ENCODE data around the gene BCAR3.
"Not testable (repeated sequence)": the region's sequence is repeated elsewhere in the genome, so short reads cannot be mapped to it uniquely, and the experiment has no call there.

The BCAR3 gene

DNA sequence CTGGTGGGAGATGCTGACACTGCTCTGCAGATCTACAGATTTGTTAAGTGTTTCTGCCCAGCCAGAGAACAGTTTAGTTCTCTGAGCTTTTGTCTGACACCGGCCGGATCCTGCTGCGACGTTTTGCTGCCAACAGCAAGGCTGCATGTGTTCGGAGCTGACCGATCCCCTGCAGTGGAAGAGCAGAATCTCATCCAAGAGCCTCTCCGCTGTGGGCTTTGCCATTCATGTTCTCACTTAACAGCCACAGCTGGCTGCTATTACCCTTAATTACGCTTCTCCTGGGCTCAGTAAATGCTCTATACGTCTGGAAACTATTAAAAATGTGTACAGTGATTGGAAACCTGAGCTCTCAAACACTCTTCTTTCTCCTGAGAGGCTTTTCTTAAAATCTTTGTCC, 105.3 kb downstream of the BCAR3 start:
- no peak for DNase-seq
- in situ Hi-C loops (cut with HindIII; ENCODE audit: low pct_ligation_motif_present, low pct_unique_long_range_greater_than_20kb, low sequenced_read_pairs), result no loop called here

DNA sequence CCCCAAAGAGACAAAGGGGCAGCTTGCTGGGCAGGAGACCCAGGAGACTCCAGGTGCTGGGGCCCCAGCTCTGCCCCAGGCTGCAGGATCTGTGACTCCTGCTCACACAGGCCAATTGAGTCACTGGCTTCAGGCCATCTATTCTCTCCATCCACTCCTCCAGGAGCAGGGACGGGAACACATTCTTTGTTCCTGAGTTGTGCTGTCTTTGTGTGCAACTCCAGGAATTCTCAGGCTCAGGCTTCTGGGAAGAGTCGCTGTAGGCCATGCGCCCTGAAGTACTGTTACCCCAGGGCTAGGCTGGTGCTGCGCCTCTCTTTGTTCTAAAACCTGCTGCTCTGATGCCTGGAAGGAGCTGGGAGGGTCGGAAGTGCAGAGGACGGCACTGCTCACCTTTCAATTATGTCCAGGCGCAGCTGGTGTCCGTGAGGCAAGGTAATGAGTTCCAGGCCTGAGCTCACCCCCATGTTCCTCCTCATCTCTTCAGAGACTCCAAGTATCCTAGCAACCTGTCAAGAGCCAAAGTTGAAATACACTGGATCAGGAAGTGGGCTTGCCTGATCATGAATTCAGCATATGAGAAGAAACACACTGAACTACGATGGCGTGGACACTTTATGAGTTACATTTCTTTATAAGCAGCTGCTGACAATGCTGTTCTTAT, 105.9 kb downstream of the BCAR3 start:
- in situ Hi-C loops (cut with HindIII; ENCODE audit: low pct_ligation_motif_present, low pct_unique_long_range_greater_than_20kb, low sequenced_read_pairs), result no loop called here
- DNase-seq, result no peak

DNA sequence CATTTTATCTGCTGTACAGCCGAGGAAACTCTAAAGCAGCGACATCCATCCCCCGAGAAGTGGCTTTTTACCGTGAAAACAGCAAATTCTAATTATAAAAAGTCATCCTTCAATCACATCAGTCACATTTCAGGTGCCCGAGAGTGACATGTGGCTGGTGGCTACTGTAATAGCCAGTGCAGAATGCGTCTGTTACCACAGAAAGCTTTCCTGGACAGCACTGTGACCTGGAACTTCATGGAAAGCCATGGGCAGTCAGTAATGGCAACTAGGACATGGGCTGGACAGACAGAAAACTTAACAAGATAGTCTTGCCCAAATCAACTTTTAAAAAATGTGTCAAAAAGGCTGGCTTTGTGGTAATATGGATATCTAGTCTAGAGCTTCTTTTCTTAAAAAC, 106.6 kb downstream of the BCAR3 start:
- in situ Hi-C loops (cut with HindIII; ENCODE audit: low pct_ligation_motif_present, low pct_unique_long_range_greater_than_20kb, low sequenced_read_pairs), result no loop called here
- no peak for DNase-seq

DNA sequence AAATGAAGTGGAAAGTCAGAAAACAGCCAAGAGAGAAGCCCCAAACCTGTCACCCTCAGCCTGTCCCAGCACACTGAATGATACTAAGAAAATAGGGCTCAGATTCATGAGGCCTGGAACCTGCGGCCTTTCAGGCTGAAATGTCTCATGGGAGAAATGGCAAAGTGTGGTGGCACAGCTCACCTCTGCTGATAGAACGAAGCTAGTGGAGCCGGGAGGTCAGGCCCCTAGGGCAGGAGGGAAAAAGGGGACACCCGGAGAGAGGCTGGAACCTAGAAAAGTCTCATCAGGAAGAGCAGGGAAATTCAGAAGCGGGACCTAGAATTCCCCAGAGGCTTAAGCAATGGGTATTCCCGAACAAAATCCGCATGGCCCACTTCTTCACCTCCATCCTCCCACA, 107.1 kb downstream of the BCAR3 start:
- no peak for DNase-seq
- in situ Hi-C loops (cut with HindIII; ENCODE audit: low pct_ligation_motif_present, low pct_unique_long_range_greater_than_20kb, low sequenced_read_pairs), result no loop called here

DNA sequence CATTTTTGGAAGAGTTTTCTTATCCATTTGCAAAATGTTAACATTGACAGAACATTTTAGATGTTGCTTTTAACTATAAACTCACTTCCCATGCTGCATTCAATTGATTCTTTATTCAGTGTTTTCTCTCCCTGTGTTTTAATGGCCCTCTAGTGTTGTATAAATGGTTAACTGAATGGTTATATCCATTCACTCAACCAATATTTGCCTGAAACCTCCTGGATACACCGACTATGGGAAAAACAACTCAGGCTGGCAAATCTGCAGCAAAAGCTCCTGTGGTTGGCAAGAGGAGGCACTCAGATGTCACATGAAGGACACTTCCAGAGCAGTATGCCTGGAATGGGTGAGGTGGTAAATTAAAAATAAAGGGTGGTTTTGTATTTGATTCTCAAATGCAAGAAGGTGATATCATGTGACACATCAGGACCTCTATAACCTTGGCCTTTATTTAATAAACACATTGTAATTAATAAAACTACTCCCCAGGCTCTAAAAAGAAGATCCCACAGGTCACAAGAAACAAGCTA, 107.6 kb downstream of the BCAR3 start:
- DNase-seq, result no peak
- in situ Hi-C loops (cut with HindIII; ENCODE audit: low pct_ligation_motif_present, low pct_unique_long_range_greater_than_20kb, low sequenced_read_pairs), result no loop called here

DNA sequence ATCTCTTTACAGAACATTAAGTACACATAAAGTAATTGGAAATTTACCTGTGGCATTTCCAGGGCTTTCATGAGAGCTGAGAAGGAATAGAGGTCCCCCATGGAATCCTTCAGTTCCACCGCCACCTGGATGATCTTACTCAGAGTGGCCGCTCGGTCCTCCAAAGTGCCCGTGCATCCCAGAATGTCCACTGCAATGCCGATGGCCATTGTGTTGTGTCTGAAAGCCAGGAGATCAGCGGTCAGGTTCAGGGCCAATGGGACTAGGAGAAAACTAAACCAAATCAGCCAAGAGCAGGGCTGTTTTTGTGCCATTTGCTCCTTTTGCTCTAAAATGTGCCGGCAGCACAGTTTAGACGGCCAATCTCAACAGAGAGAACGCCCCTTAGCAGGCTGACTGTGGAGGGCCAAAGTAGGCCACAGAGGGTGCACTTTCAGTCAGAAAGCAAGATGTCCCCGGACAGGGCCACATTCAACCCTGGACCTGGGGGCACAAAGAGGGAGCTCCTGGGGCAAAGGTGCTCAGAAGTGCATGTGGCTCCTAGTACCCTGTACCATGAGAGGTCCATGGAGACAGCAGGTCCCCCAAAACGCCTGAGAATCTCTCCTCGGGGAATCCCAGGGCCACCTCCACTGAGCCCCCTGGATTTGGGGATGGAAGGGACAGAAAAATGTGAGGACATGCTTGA, 109.9 kb downstream of the BCAR3 start:
- in situ Hi-C loops (cut with HindIII; ENCODE audit: low pct_ligation_motif_present, low pct_unique_long_range_greater_than_20kb, low sequenced_read_pairs), result no loop called here
- no peak for DNase-seq

DNA sequence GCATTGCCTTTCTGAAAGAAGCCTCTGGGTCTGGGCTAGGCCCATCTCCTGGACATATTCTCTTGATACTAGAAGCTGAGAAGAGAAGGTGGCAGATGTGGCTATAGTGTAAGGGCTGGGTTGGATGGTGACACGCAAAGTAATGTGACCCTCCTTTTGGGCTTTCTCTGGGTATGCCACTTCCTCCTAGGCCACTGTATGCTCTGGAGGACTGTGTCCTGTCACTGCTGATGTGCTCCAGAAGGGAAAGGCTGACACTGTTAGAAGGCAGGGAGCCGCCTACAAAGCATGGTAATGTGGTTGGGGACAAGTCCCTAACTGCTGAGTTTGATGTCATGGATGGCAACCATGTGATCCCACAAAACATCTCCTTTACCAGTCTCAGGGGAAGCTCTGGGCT, 112.1 kb downstream of the BCAR3 start:
- in situ Hi-C loops (cut with HindIII; ENCODE audit: low pct_ligation_motif_present, low pct_unique_long_range_greater_than_20kb, low sequenced_read_pairs), result no loop called here
- no peak for DNase-seq

DNA sequence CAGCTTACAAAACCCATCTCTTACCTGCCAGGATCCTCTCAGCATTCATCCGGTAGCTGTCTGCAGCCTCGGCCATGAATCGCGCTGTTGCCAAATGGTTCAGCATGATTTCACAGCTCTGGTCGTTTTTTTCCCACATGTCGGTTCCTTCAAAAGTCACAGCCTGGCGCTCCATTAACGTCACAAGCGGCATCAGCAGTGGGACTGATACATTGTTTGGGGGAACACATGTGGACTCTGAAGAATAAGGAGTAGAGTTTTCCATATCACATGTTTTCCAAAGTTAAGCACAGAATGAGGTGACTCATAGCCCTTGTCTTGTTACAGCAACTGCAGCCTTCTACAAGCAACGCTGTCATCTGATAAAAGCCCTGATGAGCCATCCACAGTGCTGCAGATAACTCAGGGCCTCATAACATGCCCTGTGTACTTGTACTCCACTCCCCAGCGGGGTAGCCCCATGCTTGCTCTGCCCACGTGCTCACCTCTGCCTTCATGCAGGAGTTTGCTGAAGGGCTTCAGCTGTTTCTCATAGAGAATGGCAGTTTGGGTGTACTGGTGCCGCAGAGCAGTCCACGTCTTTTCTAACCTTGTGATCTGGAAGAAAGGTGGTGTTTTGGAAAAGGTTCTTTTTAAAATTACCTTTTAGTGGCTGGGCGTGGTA, 114.2 kb downstream of the BCAR3 start:
- DNase-seq, result peak; percentile 35
- in situ Hi-C loops (cut with HindIII; ENCODE audit: low pct_ligation_motif_present, low pct_unique_long_range_greater_than_20kb, low sequenced_read_pairs), result no loop called here

DNA sequence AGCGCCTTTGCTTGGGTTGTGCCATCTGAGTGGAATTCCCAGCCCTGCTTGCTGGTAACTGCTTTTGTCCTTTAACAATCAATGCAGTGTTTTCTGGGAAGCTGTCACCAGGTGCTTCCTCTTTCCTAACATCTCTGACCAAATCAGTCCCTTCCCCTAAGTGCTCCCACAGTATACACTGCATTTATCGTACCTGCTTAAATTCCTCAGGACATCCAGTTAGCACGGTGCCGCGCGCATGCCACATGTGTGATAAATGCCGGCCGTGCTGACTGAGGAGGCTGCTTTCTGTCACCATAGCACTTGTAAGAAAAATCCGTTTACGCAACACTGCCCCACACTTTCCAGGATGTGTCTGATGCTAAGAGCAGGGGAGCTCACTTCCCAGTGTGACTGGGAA, 115.4 kb downstream of the BCAR3 start:
- DNase-seq, result no peak
- in situ Hi-C loops (cut with HindIII; ENCODE audit: low pct_ligation_motif_present, low pct_unique_long_range_greater_than_20kb, low sequenced_read_pairs), result no loop called here

DNA sequence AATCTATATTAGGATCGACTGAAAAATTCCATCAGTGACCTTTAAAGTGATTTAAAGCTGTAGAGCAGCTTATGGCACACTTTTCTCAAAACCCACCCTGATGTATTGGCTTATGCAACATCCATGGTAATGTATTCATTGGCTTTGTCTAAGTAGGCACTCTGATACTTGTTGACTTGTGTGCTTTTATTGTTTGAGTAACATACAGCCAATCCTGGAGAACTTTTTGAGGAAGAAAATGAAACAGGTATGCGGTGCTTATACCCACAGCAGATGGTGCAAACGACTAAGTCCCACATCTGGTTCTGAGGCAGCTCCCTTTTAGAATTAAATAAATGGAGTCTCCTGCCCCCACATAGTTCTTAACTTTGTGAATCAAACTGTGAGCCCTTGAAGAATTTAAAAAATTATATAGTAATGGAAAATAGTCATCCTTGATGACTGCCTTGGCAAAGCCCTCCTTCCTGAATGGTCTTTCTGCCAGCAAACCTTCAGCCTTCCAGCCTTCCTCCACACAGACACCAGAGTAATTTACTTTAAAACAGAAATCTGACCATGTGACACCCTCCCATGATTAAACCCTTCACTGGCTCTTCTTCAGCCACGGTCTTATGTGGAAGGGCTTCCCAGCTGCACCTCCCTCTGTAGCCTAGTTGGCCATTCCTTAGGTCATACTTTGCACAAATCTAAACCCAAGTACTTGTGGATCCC, 116.0 kb downstream of the BCAR3 start:
- no peak for DNase-seq
- in situ Hi-C loops (cut with HindIII; ENCODE audit: low pct_ligation_motif_present, low pct_unique_long_range_greater_than_20kb, low sequenced_read_pairs), result no loop called here

DNA sequence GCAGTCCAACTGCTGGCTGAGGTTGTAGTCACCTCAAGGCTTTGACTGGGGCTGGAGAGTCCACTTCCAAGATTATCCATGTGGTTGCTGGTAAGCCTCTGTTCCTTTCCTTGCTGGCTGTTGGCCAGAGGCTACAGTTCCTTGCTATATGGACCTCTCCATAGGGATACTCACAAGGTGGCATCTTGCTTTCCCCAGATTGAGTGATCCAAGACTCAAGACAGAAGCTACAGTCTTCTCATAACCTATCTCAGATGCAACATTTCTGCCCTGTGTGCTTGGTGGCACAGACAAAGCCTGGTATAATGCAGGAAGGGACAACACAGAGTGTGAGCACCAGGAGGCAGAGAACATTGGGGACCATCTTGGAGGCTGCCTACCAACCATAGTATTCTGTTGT, 121.9 kb downstream of the BCAR3 start:
- in situ Hi-C loops (cut with HindIII; ENCODE audit: low pct_ligation_motif_present, low pct_unique_long_range_greater_than_20kb, low sequenced_read_pairs), result no loop called here
- DNase-seq, result no peak

DNA sequence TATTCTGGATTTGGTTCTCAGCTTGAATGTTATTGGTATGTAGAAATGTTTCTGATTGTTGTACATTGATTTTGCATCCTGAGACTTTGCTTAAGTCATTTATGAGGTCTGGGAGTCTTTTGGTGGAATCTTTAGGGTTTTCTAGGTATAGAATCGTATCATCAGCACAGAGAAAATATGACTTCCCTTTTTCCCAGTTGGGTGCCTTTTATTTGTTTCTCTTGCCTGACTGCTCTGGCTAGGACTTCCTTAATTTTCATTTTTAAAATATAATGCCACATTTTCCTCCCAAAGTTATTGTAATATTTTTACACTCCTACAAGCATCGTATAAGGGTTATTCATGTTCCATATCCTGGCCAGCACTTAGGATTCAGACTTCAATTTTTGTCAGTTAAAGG, 122.6 kb downstream of the BCAR3 start:
- in situ Hi-C loops (cut with HindIII; ENCODE audit: low pct_ligation_motif_present, low pct_unique_long_range_greater_than_20kb, low sequenced_read_pairs), result no loop called here
- no peak for DNase-seq

DNA sequence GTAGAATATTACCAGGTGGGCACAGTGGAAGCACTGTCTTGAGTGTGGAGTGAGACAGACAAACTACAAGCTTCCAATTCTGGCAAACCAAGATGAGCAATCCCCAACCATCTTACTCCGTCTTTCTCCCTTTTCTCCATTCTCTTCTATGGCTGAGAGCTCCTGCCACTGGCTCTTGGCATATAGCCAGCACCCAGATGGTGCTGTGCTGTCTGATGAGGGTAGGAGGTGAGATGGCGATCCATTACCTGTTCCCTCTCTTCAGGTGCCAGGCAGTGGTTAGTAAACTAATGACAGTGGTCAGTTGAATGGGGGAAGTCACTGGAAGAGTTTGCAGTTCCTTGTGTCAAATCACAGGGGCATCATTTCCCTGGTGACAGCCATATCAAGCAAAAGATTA, 125.3 kb downstream of the BCAR3 start:
- DNase-seq, result no peak
- in situ Hi-C loops (cut with HindIII; ENCODE audit: low pct_ligation_motif_present, low pct_unique_long_range_greater_than_20kb, low sequenced_read_pairs), result no loop called here

DNA sequence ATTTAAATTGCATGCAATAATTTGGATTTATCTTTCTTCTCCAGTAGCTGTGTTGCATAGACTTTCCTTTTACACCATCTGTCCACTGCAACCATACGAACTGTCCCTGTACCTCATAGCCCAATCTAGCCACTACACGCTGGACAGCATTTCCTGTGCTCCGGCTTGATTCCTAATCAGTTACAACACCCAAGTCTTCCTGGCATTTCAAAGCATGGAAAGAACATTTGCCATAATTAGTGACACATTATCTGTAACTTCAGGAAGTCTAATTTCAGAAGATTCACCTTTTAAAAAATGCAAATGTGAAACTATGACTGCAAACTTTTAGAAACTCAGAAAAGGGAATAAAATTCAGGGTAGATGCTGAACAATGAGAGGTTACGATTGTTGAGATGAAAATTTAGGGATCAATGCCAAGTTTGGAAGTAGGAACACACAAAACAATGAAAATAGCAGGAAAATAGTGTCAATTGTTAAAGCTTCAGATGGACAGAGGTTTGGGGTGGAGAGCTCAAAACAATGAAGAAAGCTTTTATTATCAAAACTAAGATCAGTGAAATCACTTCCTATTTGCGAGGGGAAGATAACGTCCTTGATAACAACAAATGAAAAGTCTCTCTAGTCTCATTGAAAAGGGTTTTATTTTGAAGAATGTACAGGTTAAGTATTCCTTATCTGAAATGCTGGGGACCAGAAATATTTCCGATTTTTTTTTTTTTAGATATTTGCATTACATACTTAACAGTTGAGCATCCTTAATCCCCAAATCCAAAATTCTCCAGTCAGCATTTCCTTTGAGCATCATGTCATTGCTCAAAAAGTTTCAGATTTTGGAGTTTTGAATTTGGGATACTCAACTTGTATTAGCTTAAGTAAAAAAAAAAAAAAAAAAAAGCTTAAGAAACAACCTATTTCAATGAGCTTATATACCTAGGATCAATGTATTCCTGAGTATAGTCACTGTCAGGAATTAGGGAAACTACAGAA, 126.5 kb downstream of the BCAR3 start:
- in situ Hi-C loops (cut with HindIII; ENCODE audit: low pct_ligation_motif_present, low pct_unique_long_range_greater_than_20kb, low sequenced_read_pairs), result no loop called here
- DNase-seq, result no peak

DNA sequence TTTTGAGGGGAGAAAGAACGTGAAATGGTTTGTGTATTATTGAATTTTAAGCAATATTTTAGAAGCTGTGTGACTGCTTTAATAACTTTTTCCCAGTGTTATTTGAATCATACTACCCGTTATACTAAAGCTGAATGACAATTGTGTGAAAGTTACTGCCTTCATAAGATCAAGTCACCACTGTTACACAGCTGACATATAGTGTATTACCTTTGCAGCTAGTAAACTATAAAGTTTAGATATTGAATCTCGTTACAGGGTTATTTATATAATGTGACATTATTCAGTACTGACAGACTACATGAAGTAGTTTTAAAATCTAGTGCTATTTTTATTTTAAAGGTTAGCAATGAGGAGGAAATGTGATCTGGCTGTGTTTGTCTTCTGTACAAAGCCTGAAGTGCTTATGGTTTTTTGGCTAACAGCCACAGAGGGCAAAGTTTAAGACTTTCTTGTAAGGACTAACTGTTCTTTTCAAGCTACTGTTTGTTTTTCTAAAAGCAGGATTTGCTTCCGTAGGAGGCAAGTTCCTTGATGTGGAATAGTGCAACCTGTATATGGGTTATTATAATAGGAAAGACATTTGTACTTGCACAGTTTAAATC, 127.6 kb downstream of the BCAR3 start:
- DNase-seq; in situ Hi-C loops (cut with HindIII; ENCODE audit: low pct_ligation_motif_present, low pct_unique_long_range_greater_than_20kb, low sequenced_read_pairs): not testable (repeated sequence)

DNA sequence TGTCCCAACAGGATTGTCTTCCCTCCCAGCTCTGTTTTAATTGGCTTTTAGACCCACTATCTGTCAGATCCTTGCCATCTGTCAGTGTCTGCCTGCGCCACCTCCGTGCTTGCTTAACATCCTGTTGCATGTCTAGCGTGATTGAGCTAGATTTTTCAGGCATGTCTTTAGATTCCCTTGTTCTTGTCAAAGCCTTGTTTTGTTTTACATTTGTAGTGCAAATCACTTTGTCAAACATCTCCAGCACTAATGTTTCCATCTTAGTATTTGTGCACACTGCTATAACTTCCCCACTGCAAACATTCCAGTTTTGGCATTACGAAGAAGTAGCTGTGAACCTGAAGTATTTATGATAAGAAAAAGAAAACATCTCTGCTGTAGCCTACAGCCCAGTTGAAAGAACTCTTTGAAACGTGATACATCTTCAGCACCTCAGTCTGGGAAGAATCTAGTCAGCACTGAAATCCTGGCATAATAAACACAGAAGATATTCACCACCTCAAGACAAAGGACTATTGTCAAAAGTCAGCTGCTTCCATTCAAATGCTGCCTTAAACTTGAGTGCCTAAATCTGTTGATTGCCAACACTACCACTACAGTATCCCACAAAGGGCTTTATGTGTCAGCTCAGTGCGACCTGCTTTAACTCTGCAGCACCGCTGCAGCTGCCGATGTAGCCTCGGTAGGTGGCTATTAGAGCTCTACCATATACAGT, 128.7 kb downstream of the BCAR3 start:
- DNase-seq, result no peak
- in situ Hi-C loops (cut with HindIII; ENCODE audit: low pct_ligation_motif_present, low pct_unique_long_range_greater_than_20kb, low sequenced_read_pairs), result no loop called here

DNA sequence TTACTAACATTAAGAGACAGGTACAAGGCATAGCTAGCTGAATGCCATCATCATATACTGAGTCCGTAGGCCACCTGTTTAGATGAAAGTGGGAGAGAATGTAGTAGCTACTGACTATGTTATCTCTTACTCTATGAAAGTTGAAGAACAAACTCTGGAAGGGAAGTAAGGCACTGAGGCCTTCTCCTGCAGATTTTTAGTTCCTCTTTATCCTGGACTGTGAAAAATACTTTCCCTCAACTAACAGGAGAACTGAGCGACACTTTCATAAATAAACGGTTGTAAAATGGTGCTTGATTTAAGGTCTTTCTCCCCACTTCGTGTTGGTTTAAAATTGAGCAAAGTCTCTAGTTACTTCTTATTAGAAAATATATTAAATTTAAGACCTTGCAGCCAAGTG, 131.8 kb downstream of the BCAR3 start:
- in situ Hi-C loops (cut with HindIII; ENCODE audit: low pct_ligation_motif_present, low pct_unique_long_range_greater_than_20kb, low sequenced_read_pairs), result no loop called here
- no peak for DNase-seq

All from ACHN (cell line).